GM04503 (cell line): ENCODE data around the gene HES4.

ENCODE experiments used
- DNase-seq: peaks from one replicate; pipeline ENCODE4 v3.0.0-alpha.2; 2012; ENCODE audit warnings: low read depth

Gene HES4

DNA sequence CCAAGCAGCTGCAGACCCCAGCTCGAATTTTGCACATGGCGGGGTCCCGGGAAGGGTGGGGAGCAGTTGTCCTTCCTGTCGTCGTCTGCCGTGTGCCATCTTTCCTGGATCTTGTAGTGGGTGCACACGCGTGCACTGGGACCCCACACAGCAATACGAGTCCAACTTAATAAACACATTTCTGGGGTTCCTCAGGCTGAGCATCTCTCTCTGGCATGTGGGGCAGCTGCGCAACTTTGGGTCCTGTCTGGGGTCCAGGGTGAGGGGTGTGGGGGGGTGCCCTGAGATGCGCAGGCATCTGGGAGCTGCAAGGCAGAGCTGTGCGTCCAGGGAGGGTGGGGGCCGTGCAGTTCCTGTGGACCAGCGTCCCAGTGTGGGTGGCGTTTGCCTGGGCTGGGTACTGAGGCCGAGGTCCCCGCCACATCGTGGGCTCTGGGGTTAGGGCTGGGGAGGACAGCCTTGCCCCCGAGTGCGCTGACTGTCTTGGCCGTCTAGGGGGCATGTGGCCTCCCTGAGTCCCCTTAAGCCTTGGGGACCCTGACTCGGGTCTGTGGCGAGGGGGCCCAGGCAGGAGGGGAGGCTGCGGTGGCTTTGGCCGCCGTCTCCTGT lies 34.3 kb downstream of the HES4 start:
- DNase-seq: no peak

DNA sequence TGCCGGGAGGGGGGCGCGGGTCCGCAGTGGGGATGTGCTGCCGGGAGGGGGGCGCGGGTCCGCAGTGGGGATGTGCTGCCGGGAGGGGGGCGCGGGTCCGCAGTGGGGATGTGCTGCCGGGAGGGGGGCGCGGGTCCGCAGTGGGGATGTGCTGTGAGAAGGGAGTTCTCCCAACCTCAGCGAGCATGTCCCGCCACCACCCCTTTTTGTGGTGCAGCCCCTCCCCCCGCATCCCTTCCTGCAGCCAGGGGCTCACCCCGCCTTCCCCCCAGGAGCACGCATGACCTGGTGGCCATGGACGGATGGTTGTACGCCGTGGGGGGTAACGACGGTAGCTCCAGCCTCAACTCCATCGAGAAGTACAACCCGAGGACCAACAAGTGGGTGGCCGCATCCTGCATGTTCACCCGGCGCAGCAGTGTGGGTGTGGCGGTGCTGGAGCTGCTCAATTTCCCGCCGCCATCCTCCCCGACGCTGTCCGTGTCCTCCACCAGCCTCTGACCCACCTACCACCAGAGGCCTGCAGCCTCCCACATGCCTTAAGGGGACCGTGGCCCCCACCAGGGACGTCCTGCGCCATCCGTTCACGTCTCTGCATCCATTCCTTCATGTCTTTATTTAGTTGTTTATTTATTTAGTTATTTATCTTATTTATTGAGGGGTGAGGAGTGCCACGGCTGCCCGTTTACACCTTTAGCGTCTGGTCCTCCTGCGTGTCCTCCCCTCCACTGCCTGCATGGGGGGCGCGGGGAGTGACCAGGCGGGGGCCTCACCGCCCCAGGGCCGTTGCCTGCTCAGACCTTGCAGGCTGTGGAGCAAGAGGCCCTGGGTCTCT lies 35.0 kb downstream of the HES4 start:
- DNase-seq: no peak

DNA sequence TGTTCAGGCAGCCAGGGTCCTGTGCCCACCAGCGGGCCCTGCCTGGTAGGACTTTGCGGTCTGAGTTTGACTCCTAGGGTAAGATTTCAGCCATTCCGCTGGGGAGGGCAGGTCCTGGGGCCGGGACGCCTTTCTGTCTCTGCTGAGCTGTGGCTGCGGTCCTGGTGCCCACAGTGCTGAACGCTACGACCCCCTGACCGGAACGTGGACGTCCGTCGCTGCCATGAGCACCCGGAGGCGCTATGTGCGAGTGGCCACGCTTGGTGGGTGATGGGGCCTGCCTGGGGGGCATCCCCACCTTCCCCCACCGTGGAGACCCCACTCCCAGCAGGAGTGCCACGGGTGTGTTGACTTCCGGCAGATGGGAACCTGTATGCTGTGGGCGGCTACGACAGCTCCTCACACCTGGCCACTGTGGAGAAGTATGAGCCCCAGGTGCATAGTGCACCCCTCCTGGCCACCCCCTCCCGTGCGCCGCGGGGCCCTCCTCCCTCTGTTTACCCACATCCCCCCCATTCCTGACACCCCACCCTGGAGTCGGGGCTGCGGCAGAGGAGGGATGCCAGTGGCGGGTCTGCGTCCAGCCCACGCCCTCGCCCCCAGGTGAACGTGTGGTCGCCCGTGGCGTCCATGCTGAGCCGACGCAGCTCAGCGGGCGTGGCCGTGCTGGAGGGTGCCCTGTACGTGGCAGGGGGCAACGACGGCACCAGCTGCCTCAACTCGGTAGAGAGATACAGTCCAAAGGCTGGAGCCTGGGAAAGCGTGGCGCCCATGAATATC lies 36.0 kb downstream of the HES4 start:
- DNase-seq: no peak

DNA sequence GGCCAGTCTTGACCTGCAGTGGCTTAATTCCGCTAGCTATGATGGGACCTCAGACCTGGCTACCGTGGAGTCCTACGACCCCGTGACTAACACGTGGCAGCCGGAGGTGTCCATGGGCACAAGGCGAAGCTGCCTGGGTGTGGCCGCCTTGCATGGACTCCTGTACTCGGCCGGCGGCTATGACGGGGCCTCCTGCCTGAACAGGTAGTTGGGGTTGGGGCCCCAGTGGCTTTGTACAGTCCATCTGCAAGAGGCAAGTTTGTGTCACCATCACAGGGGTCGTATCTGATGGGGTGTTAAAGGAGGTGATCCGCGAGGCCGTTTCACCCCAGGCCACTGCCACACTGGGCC lies 36.6 kb downstream of the HES4 start:
- DNase-seq: no peak

DNA sequence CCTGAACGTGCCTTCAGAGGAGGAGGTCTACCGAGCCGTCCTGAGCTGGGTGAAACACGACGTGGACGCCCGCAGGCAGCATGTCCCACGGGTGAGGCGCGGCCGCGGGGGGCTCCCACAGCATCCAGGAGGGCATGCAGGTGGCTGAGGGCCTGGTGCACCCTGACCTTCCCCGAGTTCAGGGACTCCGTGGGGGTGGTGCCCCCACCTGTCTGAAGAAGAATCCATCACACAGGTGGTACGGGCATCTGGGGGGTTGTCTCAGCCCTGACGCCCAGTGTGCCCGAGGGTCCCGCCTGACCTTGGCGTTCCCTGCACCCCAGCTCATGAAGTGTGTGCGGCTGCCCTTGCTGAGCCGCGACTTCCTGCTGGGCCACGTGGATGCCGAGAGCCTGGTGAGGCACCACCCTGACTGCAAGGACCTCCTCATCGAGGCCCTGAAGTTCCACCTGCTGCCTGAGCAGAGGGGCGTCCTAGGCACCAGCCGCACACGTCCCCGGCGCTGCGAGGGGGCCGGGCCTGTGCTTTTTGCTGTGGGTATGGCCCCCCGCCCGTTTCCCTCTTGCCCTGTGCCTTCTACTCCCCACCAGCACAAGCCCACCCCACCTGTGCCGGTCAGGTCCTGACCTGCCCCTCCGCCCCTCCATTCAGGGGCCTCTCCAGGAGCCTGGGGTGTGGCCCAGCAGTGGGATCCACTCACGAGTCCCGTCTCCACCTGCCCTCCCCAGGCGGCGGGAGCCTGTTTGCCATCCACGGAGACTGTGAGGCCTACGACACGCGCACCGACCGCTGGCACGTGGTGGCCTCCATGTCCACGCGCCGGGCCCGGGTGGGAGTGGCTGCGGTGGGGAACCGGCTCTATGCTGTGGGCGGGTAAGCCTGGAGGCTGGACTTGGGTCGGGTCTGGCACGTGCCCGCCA lies 37.3 kb downstream of the HES4 start:
- DNase-seq: no peak

DNA sequence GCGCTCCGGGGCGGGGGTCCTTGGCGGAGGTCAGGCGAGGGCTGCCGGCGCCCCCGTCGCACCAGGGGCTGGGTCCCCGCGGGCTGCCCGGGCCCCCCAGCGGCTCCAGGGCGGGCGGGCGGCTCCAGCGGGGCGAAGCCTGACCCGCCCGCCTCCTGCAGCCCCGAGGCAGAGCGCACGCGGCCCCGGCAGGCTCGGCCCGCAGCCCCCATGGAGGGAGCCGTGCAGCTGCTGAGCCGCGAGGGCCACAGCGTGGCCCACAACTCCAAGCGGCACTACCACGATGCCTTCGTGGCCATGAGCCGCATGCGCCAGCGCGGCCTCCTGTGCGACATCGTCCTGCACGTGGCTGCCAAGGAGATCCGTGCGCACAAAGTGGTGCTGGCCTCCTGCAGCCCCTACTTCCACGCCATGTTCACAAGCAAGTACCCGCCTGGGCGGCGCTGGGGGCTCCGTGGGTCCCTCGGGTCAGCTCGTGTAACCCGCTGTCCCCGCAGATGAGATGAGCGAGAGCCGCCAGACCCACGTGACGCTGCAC lies 38.7 kb downstream of the HES4 start:
- no peak for DNase-seq

DNA sequence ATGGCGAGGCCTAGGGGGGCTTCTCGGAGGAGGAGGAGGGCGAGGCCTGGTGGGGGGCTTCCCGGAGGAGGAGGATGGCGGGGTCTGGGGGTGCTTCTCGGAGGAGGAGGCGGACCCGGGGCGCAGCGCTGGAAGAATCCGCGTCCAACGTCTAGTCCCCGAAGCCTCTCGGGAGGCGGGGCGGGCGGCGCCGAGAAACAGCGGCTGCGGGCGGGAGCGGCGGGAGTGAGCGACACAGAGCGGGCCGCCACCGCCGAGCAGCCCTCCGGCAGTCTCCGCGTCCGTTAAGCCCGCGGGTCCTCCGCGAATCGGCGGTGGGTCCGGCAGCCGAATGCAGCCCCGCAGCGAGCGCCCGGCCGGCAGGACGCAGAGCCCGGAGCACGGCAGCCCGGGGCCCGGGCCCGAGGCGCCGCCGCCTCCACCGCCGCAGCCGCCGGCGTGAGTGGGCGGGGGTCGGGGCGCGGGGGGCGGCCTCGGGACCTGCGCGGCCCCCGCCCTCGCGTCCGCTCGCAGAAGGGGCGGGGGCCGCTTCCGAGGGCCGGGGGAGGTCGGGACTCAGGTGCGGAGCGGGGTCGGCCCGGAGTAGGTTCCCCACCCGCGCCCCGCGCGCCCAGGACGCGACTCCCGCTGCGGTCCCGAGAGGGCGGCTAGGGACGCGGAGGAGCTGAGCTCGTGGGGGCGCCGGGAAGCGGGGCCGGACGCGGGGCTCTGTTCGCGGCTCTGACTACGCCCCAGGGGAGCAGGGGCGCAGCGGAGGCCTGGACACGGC lies 39.4 kb downstream of the HES4 start, which contains the start of gene KLHL17:
KLHL17 (plus strand) TSS at position 222 of the 769 bp plus-strand sequence; CDS start at position 332, 110 bp downstream.
- no peak for DNase-seq

DNA sequence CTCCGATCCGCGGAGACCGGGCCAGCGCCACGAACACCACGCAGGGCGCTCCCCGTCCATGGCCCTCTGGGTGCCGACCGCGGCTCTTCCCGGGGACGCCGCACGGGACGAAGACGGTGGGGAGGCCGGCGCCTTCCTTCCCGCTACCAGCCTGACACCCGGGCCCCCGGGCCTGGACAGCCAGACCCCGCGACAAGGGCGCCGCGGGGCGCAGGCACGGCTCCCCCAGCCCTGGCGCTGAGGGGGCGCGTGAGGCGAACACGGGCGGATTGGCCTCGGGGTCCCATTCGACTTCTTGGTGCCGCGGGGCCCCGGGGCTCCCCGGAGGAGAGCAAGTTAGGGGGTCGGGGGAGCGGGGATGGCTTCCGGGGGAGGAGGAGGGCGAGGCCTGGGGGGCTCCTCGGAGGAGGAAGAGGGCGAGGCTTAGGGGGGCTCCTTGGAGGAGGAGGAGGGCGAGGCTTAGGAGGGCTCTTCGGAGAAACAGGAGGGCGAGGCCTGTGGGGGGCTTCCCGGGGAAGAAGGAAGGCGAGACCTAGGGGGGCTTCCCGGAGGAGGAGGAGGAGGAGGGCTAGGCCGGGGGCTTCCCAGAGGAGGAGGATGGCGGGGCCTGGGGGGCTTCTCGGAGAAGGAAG lies 40.0 kb downstream of the HES4 start:
- DNase-seq: no peak

DNA sequence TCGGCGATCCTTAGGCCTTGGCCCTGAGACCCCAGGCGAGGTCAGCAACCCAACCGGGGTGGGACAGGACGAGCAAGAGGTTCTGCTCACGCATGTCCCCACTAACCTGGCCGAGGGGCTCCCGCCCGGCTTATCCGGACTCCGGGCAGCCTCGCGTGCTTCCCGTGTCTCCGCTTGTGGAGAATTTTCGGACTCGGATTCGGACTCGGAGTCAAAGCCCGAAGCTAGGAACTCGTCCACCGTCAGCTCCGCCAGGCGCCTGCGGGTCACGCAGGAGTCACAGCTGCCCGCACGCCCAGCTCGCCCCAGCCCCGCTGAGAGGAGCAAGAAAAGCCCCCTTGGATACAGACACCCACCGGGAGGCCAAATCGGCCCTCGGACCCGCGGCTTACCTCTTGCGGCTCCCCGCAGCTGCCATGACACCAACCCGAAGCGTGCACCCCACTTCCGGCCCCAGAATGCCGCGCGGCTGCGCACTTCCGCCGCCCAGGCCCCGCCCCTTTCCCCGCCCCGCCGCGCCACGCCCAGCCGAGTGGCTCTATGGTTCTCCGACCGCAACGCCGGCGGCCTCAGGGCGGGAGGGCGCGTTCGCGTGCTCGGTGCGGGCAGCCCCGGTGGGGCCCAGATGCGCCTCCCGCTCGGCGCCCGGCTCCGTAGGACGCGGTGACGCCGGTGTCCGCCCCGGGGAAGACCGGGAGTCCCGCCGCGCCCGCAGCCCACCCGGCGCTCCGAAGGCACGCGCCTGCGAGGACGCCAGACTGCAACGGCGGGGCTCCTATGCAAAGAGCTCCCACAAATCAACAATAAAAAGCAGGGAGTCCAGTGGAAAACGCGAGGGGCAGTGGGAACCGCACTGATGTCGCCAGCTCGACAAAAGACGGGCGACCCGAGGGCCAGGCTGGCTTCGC lies 40.8 kb downstream of the HES4 start, which contains the start of gene NOC2L:
NOC2L (minus strand) TSS at position 434 of the 908 bp plus-strand sequence; CDS start at position 418, 16 bp downstream.
- DNase-seq: no peak

DNA sequence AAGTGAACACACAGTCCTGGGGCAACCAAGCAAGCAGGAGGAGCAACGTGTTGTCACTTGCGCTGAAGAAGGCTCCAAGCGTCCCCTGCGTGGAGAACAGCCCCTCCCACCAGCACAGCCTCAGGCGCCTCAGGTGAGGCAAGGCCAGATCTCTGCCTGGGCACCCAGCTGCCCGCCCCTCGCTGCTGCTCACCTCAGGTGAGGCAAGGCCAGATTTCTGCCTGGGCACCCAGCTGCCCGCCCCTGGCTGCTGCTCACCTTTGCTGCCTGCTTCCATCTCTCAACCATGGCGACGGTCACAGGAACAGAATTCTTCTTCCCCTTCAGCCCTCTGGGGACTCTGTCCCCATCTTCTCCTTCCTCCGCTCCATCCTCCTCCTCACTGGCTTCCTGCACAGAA lies 43.3 kb downstream of the HES4 start:
- DNase-seq: no peak

DNA sequence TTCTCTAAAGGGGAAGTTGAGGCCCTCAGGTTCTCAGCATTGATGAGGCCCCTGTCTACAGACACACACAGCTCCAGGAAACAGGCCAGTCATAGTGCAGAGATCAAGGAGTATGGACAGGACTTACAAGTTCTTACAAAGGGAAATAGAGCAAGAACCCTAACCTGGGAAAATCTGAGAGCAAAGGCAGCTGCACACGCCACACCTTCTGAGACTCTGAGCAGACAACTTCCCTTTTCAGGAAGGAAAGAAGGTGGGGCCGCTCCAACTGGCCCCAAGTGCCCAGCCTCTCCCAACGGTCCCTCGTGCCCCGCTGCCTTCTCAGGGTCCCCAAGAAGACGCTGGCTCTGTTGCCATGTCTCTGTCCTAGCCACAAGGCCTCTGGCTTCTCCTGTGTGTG lies 44.4 kb downstream of the HES4 start:
- DNase-seq: no peak

DNA sequence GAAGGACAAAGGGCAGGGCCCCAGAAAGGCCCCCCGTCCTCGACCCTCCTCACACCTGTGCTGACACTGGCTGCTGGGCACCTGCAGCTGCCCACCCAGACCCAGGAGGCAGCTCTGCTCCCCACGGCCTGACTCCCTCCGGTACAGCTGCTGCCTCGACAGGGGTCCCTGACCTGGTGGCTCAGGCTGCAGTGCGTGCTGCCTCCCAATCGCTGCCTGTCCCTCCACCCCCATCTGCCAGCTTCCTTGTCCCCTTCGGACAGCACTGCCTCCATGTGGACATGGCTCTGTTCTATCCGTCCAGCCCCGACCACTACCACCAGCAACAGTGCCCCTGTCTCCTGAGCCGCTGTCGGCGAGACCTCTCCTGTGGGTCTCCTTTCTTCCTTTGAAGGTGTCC lies 45.0 kb downstream of the HES4 start:
- no peak for DNase-seq

DNA sequence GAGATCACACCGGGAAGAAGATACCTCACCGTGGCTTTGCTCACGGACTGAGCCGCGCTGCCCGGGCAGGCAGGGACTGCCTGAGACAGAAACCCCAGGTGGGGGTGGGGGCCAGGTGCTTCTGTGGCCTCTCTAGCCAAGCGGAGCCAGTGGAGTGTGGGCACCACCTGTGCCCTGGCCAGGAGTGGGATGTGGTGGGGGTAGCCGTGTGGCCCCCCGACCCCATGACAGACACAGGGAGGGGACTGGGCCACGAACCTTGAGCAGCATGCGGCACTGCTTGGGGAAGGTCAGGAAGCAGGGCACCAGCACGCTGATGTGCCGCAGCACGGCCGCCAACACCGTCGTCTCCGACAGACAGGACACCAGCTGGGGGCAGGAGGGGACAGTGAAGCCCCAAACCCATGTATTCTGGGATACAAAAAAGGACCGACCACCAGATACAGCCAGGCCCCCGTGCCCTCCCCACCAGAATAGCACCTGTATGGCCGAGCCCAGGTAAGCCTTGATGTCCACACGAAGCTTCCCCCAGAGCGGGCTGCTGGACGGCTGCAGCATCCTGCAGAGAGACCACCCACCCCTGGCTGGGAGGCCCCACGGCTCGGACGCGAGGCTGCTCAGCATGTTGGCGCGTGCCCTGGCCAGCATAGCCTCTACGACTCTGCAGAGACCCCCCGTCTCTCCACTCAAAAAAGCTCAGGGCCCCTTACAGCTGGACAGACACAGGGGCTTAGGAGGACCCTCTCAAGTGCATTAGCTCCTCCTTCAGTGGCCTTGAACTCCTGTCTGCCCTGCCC lies 46.2 kb downstream of the HES4 start:
- DNase-seq: no peak

DNA sequence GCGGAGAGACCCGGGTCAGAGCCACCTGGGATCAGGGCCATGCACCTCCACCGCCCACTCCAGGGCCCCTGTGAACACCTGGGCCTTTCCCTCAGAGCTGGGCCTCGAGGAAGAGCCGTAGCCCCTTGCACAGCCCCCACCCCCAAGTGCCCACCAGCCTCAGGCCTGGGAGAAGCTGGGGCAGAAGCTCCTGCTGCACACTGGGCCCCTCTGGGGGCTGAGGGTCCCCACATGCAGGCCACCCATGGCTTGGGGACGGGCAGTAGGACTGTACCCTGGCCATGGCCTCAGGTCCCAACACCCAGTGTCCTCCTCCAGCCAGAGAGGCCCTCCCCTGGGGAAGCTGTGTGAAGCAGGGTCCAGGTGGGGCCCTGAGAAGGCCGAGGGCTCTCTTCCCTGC lies 47.3 kb downstream of the HES4 start:
- DNase-seq: no peak

DNA sequence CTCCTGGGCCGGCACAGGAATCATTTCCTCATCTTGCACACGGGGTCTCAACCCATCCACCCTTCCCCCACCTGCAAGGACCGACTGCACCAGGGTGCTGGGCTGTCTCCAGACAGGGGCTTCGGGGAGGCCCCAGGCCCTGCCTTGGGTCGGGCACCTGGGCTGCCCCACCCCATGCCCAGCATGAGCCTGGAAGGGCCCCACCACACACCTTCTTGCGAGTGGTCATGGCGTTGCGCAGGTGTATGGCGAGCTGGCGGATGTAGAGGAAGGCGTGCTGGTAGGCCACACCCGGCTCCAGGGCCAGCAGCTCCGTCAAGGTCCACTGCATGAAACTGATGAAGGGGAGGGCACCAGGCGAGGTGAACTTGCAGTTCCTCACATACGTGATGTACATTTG lies 47.7 kb downstream of the HES4 start:
- DNase-seq: no peak

DNA sequence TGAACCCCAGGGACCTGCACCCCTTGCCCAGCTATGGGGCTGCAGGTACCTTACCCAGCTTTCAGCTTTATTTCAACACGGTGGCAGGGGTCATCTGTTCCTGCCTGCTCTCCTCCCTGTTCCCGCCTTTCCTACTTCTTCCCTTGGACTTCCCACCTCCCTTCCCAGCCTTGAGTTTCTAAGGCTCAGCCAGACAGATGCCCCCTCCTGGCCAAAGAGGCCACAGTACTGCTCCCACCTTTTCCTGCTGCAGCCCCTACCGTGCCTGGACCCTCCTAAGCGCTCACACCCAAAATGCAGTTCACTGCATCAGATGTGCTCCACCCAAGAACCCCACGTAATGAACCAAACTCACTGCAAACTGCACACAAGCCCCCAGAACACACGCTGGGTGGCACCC lies 48.5 kb downstream of the HES4 start:
- DNase-seq: no peak

DNA sequence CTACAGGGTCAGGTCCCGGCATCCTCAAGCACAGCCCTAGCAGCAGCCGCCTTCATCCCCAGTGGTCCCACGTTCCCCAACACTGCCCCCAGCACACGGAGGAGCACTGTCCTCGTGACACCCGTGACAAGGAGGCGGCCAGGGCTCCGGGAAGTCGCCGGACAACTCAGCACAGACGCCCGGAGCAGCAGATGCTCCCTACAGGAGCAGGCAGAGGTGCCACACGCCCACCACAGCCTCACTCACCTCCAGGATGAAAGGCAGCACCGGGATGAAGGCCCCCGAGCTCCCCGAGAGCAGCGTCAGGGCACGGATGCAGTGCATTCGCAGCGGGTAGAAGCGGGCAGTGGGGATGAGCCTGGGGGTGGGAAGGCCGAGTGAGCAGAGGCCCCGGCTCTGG lies 49.0 kb downstream of the HES4 start:
- DNase-seq: no peak

DNA sequence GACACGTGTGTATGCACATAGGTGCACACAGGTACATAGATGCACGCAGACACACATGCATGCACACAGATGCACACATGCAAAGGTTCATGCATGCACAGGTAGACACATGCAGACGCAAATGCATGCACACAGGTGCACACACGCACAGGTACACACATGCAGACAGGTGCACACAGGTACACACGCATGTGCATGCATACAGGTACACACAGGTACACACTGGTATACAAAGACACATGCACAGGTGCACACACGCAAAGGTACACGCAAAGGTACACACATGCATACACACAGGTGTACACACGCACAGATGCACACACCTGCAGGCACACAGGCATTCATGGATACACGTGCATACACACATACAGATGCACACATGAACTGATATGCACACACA lies 49.6 kb downstream of the HES4 start:
- DNase-seq: no peak
